ENCODE results near the gene SCAP. TPM values are rescaled to one million over a fixed set of nuclear protein-coding genes. Genes with fewer than 3 reads are reported as not detected.

The SCAP gene
- total and polyA plus RNA-seq, 8 donors, result 29.0 to 59.5 (median 37.2) TPM

GRCh38 chr3:47367631-47368030, 108.1 kb downstream of the SCAP start:
- Histone ChIP-seq H3K27me3 (no peaks in the 10 kb centered on the region), H3K36me3 (no peaks in the 10 kb centered on the region), H3K27ac (no peak overlapping the region), H3K4me1 (peaks cover 0 to 4% (median 0%) of the 10 kb centered on the region in 3 donors), H3K9me3 (no peaks in the 10 kb centered on the region), H3K4me3 (no peak overlapping the region)
- no peak for TF ChIP-seq CTCF (IDR thresholded peaks at IDR 0.05)
- no peak for FAIRE-seq
- intact Hi-C loops (cut with DNase I), result no loop called here
- WGBS, 2 donors, result 88 to 95% methylated on average over 7 of the region's 7 CpGs
- no peak for ATAC-seq
- DNase-seq, result no peak

GRCh38 chr3:47366833-47367232, 108.9 kb downstream of the SCAP start:
- no peak for TF ChIP-seq CTCF (IDR thresholded peaks at IDR 0.05)
- H3K27me3 ChIP-seq, result no peaks in the 10 kb centered on the region
- FAIRE-seq, result no peak
- intact Hi-C loops (cut with DNase I), result no loop called here
- H3K4me3 ChIP-seq, result no peak overlapping the region
- no peak for DNase-seq
- H3K27ac ChIP-seq, result no peak overlapping the region
- H3K4me1 ChIP-seq, result peaks cover 0 to 4% (median 0%) of the 10 kb centered on the region in 3 donors
- H3K36me3 ChIP-seq, result no peaks in the 10 kb centered on the region
- no peak for ATAC-seq
- no peaks in the 10 kb centered on the region for H3K9me3 ChIP-seq
- 93 to 96% methylated on average over 2 of the region's 2 CpGs for WGBS, 2 donors

GRCh38 chr3:47365213-47366153, 110.3 kb downstream of the SCAP start:
- 51 to 59% methylated on average over 11 of the region's 11 CpGs for WGBS, 2 donors
- H3K4me1 ChIP-seq, result peaks cover 0 to 4% (median 0%) of the 10 kb centered on the region in 3 donors
- H3K36me3 ChIP-seq, result no peaks in the 10 kb centered on the region
- no peak overlapping the region for H3K4me3 ChIP-seq
- FAIRE-seq (no peak), ATAC-seq (peak in 3 of 4 donors; percentile 28 to 68 (median 46)), DNase-seq (peak in 1 of 6 donors; percentile 33)
- intact Hi-C loops (cut with DNase I), result no loop called here
- no peaks in the 10 kb centered on the region for H3K9me3 ChIP-seq
- no peaks in the 10 kb centered on the region for H3K27me3 ChIP-seq
- no peak overlapping the region for H3K27ac ChIP-seq
- no peak for TF ChIP-seq CTCF (IDR thresholded peaks at IDR 0.05)

Other genes starting within 250 kb of the SCAP start
- gene KIF9, start 193.1 kb downstream of the SCAP start, total RNA-seq, result 1 to 10 TPM; 3.7 to 7.9 (median 5.8) TPM
- gene KIF9, start 193.1 kb downstream of the SCAP start, polyA plus RNA-seq, result 10 to 100 TPM in 1 of 2 donors, 1 to 10 TPM in 1; 6.4 to 17.0 TPM
- 10 to 100 TPM in 3 of 6 donors, 1 to 10 TPM in 3; 7.0 to 14.5 (median 9.2) TPM for gene KLHL18, start 193.0 kb downstream of the SCAP start, total RNA-seq
- gene KLHL18, start 193.0 kb downstream of the SCAP start, polyA plus RNA-seq, result 10 to 100 TPM in 1 of 2 donors, 1 to 10 TPM in 1; 6.1 to 10.3 TPM
- 10 to 100 TPM; 14.2 to 28.4 (median 20.9) TPM for gene PTPN23, start 94.9 kb downstream of the SCAP start, total RNA-seq
- 10 to 100 TPM; 20.2 to 40.8 TPM for gene PTPN23, start 94.9 kb downstream of the SCAP start, polyA plus RNA-seq
- gene ELP6, start 37.8 kb upstream of the SCAP start, total RNA-seq, result 10 to 100 TPM in 3 of 6 donors, 1 to 10 TPM in 3; 7.4 to 12.8 (median 9.9) TPM
- gene ELP6, start 37.8 kb upstream of the SCAP start, polyA plus RNA-seq, result 10 to 100 TPM; 19.5 to 25.6 TPM
- gene CSPG5, start 102.9 kb upstream of the SCAP start, total RNA-seq, result under 1 TPM; 0.08 to 0.28 (median 0.17) TPM
- under 1 TPM; 0.15 to 0.40 TPM for gene CSPG5, start 102.9 kb upstream of the SCAP start, polyA plus RNA-seq

All from pancreas (tissue), 10 donors.